Measurements from ENCODE around the gene GEMIN8.

The GEMIN8 gene

GRCh38 chrX:14029425-14030173 is at the start of gene GEMIN8 (continued):
- TF ChIP-seq ZNF704 (tag by site-specific recombination; IDR thresholded peaks at IDR 0.05) (no peak), ZSCAN5A (tag by site-specific recombination; IDR thresholded peaks at IDR 0.05) (0 out of 2 replicates have a peak, but pooled peaks have one; percentile 46), ZNF292 (tag by site-specific recombination; IDR thresholded peaks at IDR 0.05; ENCODE audit: borderline replicate concordance, low read depth) (no peak), ZNF596 (tag by site-specific recombination; IDR thresholded peaks at IDR 0.05) (0 out of 2 replicates have a peak, but pooled peaks have one; percentile 5), ZNF311 (tag by site-specific recombination; IDR thresholded peaks at IDR 0.05; ENCODE audit: borderline replicate concordance) (no peak), ZNF169 (tag by site-specific recombination; IDR thresholded peaks at IDR 0.05) (no peak), ZNF660 (tag by site-specific recombination; IDR thresholded peaks at IDR 0.05) (peak; percentile 50; the same call in 1 of the 2 replicates), ZNF362 (tag by site-specific recombination; IDR thresholded peaks at IDR 0.05) (no peak), SETDB1 (IDR thresholded peaks at IDR 0.05; ENCODE audit: insufficient read length, low read length) (no peak), ZNF768 (tag by site-specific recombination; IDR thresholded peaks at IDR 0.05) (no peak), ZNF626 (tag by site-specific recombination; IDR thresholded peaks at IDR 0.05) (no peak), ZNF175 (tag by site-specific recombination; IDR thresholded peaks at IDR 0.05) (no peak), BCL6B (tag by site-specific recombination; IDR thresholded peaks at IDR 0.05) (no peak), ZNF324 (tag by site-specific recombination; IDR thresholded peaks at IDR 0.05) (peak; percentile 31; the same call in 1 of the 2 replicates), ZNF558 (tag by site-specific recombination; IDR thresholded peaks at IDR 0.05) (no peak), ZNF561 (tag by site-specific recombination; IDR thresholded peaks at IDR 0.05; ENCODE audit: borderline replicate concordance) (peak; percentile 8), ZBTB10 (tag by site-specific recombination; IDR thresholded peaks at IDR 0.05) (peak; percentile 82), ZNF830 (tag by site-specific recombination; IDR thresholded peaks at IDR 0.05; ENCODE audit: low read depth) (no peak), ZNF341 (tag by site-specific recombination; IDR thresholded peaks at IDR 0.05; ENCODE audit: low read depth) (peak; percentile 95), TSHZ1 (tag by site-specific recombination; IDR thresholded peaks at IDR 0.05; ENCODE audit: borderline replicate concordance) (peak; percentile 30; the same call in 1 of the 2 replicates), ZNF302 (tag by site-specific recombination; IDR thresholded peaks at IDR 0.05; ENCODE audit: low read depth) (no peak), ZNF518A (tag by site-specific recombination; conservative IDR thresholded peaks at IDR 0.05; ENCODE audit: low read depth) (peak; percentile 83)
